Retina (tissue), 1 donor: ENCODE measurements around the gene COBLL1.

Source experiments
- DNase-seq: peaks from one replicate; pipeline ENCODE4 v3.0.0-alpha.2; 2016

Gene COBLL1

DNA sequence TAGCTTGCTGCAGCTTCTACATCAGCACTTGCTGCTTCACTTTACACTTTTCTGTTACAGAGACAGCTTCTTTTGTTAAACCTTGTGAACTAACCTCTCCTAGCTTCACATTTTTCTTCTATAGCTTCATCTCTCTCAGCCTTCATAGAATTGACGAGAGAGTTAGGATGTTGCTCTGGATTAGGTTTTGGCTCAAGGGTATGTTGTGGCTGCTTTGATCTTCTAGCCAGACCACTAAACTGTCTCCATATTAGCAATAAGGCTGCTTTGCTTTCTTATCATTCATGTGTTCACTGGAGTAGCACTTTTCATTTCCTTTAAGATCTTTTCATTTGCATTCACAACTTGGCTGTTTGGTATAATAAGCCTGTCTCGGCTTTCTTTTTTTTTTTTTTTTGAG lies 174.1 kb downstream of the COBLL1 start:
- no peak for DNase-seq

DNA sequence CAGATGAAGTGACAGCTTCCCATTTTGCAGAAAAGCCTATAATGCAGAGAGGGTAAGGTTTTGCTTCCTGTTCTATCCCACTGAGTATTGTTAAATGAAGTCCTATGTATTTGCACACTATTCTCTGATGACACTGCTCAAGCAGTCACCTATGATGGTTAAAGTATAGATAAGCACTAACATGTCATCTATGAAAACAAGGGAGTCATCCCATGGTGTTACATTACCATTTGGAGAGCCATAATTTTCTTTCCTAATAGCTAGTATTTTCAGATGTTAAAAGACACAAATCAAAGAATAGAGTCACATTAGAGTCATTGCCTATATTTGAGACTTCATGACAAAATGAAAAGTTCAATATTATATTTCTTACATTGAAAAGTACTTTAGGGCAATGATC lies 177.6 kb downstream of the COBLL1 start:
- no peak for DNase-seq

DNA sequence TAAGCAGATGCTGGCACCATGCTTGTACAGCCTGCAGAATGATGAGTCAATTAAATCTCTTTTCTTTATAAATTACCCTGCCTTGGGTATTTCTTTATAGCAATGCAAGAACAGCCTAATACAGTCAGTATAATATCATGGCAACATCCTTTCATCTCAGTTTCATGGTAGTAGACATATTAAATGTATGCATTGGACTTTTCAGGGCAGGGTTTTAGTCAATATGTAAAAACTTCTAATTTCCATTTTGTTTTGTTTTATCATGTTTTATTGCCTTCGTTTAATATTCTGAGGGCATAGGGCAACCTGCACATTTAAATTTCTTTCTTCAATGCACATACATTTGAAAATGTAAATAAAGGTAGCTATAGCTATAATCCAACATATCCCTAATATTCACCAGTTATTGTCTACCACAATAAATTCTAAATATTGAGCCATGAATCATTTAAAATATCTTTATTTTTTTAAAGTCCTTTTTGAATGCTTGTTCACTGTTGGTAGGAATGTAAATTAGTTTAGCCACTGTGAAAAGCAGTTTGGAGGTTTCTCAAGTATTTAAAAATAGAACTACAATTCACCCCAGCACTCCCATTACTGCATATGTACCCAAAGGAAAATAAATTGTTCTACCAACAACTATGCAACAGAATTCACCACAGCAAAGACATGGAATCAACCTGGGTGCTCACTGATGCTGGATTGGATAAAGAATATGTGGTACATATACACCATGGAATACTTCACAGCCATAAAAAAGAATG lies 178.6 kb downstream of the COBLL1 start:
- DNase-seq, result no peak

DNA sequence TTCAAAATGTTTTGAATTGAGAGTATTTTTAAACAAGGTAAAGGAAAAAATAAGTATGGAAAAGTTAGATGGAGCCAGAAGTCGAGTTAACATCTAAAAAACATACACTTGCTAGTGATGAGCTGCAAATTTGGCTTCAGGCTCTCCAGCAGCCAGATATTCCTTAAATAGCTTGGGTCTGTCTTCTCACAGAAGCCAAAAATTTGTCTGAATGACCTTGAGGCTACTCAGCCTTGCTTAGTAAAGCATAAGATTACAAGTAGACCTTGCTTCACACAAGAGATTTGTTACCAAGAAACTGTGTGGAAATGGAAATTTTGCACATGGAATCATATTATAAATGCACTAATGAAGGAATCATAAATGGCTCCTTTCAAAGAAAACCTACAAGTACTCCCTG lies 179.6 kb downstream of the COBLL1 start:
- no peak for DNase-seq

DNA sequence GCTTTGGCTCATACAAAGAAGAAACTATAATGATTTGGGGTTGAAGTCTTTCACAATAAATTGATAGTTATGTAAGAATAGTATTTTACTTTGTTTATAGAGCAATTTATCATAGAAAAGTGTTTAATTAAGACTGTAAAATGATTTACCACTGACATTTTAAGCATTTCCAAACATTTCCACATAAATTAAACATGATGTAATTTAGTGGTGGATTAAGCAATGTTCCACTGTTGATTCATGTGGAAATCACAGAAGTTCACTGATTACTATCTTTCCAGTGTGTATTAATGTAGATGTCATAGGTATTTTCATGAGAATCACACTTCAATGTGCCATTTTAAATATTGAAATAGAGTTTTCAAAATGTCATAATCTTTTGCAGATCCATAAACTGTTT lies 180.3 kb downstream of the COBLL1 start:
- DNase-seq, result no peak

DNA sequence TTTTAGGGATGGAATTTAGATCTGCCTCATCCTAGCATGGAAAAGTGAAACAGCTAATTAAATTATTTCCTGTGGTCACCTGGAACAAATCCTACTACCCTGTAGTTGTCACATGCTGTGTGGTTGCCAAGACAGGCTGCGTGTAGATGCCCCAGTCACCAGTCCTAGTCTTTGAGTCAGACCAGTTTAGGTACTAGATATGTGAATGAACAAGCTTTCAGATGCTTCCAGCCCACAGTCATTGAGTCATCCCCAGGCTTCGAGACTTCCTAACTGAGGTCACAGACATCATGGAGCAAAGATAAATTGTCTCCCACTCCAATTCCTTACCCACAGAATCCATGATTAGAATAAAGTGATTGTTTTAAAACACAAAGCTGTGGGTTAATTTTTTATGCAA lies 184.5 kb downstream of the COBLL1 start:
- DNase-seq, result no peak

DNA sequence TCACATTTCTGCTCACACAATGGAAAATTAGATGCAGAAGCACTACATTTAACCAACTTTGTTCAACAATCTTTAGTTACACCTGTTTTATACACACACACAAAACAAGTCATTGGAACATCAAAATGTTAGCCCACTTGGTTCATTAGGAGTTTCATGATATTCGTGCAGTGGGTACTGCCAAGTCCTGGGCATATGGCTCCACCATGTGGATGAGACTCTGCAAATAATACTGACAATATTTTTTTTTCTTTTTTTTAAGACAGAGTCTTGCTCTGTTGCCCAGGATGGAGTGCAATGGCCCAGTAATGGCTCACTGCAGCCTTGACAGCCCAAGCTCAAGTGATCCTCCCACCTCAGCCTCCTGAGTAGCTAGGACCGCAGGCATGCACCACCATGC lies 185.9 kb downstream of the COBLL1 start:
- no peak for DNase-seq

DNA sequence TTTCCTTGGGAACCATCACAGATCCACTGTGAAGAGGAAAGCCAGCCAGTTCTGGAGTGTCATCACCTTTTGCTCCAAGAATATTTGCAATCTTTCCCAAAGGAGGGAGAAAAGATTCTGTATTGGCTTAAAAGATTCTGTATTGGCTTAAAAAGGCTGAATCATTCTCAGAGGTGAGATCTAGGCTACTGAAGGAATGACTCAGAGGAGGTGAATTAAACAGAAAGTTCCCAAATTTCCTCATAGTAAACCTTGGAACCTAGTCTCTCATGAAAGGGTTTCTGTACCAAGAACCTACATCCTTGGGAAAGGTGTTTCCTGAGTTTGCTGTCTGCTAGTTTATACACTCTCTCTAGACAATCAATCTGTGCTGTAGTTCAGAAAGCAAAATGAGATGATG lies 186.3 kb downstream of the COBLL1 start:
- no peak for DNase-seq

- DNase-seq, result no peak
Observed at GRCh38 chr2:164651361-164651760, 190.3 kb downstream of the COBLL1 start.

DNA sequence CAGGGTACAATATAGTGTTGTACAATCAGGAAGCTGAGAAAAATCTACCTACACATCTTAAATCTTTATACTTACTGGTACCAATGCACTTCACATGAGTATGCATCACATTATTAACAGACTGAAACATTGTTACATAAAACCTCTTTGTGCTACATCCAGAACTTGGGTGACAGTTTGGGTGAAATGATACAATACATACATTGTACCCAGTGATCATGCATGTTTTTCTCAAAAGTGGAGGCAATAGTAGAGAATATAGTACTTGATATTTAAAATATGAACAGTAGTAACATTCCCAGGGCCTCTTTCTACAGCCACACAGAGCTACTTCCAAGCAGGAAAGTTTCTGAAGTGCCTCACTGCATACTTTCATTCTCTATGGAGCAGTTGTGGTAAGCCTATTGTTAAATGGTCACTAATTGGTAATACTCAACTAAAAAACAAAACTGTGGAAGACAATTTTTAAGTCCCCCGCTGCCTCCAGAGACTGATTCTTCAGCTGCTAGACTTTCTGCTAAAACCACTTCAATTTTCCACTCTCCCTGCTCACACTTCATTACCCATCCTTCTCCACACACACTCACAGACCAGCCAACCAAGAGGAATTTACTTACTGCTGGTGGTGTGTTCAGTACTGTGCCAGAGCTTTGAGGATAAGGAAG lies 197.5 kb downstream of the COBLL1 start:
- peak; percentile 32 for DNase-seq

DNA sequence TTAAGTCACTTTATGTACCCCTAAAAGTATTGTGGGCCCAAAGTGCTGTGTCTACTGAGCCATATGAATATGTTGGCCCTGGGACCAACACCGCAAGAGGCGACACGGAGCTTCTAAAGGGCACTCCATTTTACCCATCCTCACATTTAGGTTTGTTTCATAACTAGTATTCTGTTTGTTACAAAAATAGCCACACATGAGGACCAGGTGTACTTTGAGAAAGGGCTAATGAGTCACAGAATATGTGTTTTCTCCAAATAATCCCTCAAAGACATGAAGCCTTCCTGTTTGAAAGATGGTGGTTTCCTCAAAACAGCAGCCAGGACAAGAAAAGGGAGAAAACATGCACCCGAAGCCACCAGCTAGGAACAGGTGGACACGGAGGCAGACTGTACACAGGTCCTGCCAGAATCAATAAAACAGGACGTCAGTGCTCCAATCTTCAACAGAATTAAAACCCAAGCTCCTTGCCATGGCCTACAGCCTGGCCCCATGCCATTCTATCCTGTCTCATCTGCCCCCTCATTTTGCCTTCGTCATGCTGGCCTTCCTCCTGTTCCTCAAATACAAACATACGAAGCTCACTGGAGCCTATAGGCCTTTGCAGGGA lies 198.6 kb downstream of the COBLL1 start:
- DNase-seq, result no peak

DNA sequence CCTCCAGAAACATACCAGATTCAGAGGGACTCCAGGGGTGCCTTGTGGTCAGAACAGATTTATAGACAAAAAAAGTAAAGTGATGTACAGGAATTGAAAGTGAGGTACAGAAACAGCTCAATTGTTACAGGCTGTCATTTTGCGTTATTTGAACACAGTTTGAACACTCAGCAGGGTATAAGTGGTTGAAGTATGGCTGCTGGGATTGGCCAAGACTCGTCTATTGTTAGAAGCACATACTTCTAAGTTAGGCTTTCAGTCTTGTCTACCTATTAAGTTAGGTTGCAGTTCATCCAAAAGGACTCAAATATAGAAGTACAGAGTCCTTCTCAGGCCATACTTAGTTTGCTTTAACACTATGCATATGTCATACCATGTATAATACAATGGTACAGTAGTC lies 199.4 kb downstream of the COBLL1 start:
- DNase-seq, result no peak
